ENCODE results near the gene BPIFA2. TPM values are rescaled to one million over a fixed set of nuclear protein-coding genes. Genes with fewer than 3 reads are reported as not detected.
"Not testable (repeated sequence)": the region's sequence is repeated elsewhere in the genome, so short reads cannot be mapped to it uniquely, and the experiment has no call there.

BPIFA2 gene
- not detected for total RNA-seq
- polyA plus RNA-seq: not detected
- long read RNA-seq, donor 1: 0 reads
- long read RNA-seq, donor 2: 0 reads

GRCh38 chr20:33167859-33168258 lies at the start of gene BPIFA2:
TSS of gene BPIFA2 (plus strand) at chr20:33168159. CDS start at chr20:33169146, 987 bp downstream.
- no peak for ATAC-seq (ENCODE audit: low FRiP score)
- Histone ChIP-seq H3K27me3 (ENCODE audit: control insufficient read depth in 1 of 2, insufficient read depth in 2 of 2, low read length in 1 of 2) (no peaks in the 10 kb centered on the region), H3K9me3 (ENCODE audit: control insufficient read depth, low read length) (peaks cover 4% of the 10 kb centered on the region), H3K27ac (ENCODE audit: low read depth in 1 of 2, low read length in 2 of 2) (no peak within 1 kb of the TSS), H3K36me3 (ENCODE audit: control insufficient read depth in 1 of 2, insufficient read depth in 2 of 2, low read length in 1 of 2) (no peaks in the 10 kb centered on the region), H3K4me3 (ENCODE audit: low read length in 2 of 2) (no peak within 1 kb of the TSS), H3K4me1 (ENCODE audit: control insufficient read depth in 1 of 2, insufficient read depth in 2 of 2, low read length in 2 of 2) (no peaks in the 10 kb centered on the region)
- 76 to 77% methylated on average over 8 of the region's 8 CpGs for WGBS, 2 donors
- no peak for DNase-seq
- intact Hi-C loops (cut with DNase I): no loop called here

GRCh38 chr20:33119725-33120720 lies 47.9 kb upstream of the BPIFA2 start:
- ATAC-seq (ENCODE audit: low FRiP score) (no peak), DNase-seq (no peak)
- 77% methylated on average over 3 of the region's 3 CpGs for WGBS, 2 donors
- intact Hi-C loops (cut with DNase I): no loop called here
- H3K27me3 ChIP-seq (ENCODE audit: control insufficient read depth in 1 of 2, insufficient read depth in 2 of 2, low read length in 1 of 2): no peaks in the 10 kb centered on the region
- no peaks in the 10 kb centered on the region for H3K36me3 ChIP-seq (ENCODE audit: control insufficient read depth in 1 of 2, insufficient read depth in 2 of 2, low read length in 1 of 2)
- no peak overlapping the region for H3K4me3 ChIP-seq (ENCODE audit: low read length in 2 of 2)
- H3K9me3 ChIP-seq (ENCODE audit: control insufficient read depth, low read length): no peaks in the 10 kb centered on the region
- H3K27ac ChIP-seq (ENCODE audit: low read depth in 1 of 2, low read length in 2 of 2): no peak overlapping the region
- H3K4me1 ChIP-seq (ENCODE audit: control insufficient read depth in 1 of 2, insufficient read depth in 2 of 2, low read length in 2 of 2): no peaks in the 10 kb centered on the region

- no peaks in the 10 kb centered on the region for H3K9me3 ChIP-seq (ENCODE audit: control insufficient read depth, low read length)
- H3K36me3 ChIP-seq (ENCODE audit: control insufficient read depth in 1 of 2, insufficient read depth in 2 of 2, low read length in 1 of 2): no peaks in the 10 kb centered on the region
- no peak overlapping the region for H3K27ac ChIP-seq (ENCODE audit: low read depth in 1 of 2, low read length in 2 of 2)
- no peaks in the 10 kb centered on the region for H3K4me1 ChIP-seq (ENCODE audit: control insufficient read depth in 1 of 2, insufficient read depth in 2 of 2, low read length in 2 of 2)
- intact Hi-C loops (cut with DNase I): no loop called here
- WGBS, 2 donors: 91 to 95% methylated on average over 3 of the region's 3 CpGs
- no peaks in the 10 kb centered on the region for H3K27me3 ChIP-seq (ENCODE audit: control insufficient read depth in 1 of 2, insufficient read depth in 2 of 2, low read length in 1 of 2)
- H3K4me3 ChIP-seq (ENCODE audit: low read length in 2 of 2): no peak overlapping the region
- ATAC-seq (ENCODE audit: low FRiP score) (no peak), DNase-seq (no peak)
Measured at GRCh38 chr20:33120934-33121333, 47.0 kb upstream of the BPIFA2 start.

- H3K27me3 ChIP-seq (ENCODE audit: control insufficient read depth in 1 of 2, insufficient read depth in 2 of 2, low read length in 1 of 2); DNase-seq; ATAC-seq (ENCODE audit: low FRiP score); H3K27ac ChIP-seq (ENCODE audit: low read depth in 1 of 2, low read length in 2 of 2); H3K4me3 ChIP-seq (ENCODE audit: low read length in 2 of 2); H3K36me3 ChIP-seq (ENCODE audit: control insufficient read depth in 1 of 2, insufficient read depth in 2 of 2, low read length in 1 of 2); H3K9me3 ChIP-seq (ENCODE audit: control insufficient read depth, low read length); intact Hi-C loops (cut with DNase I); H3K4me1 ChIP-seq (ENCODE audit: control insufficient read depth in 1 of 2, insufficient read depth in 2 of 2, low read length in 2 of 2): not testable (repeated sequence)
- 36 to 47% methylated on average over 1 of the region's 1 CpG for WGBS, 2 donors
Measured at GRCh38 chr20:33122297-33122696, 45.7 kb upstream of the BPIFA2 start.

- H3K4me1 ChIP-seq (ENCODE audit: control insufficient read depth in 1 of 2, insufficient read depth in 2 of 2, low read length in 2 of 2): no peaks in the 10 kb centered on the region
- H3K4me3 ChIP-seq (ENCODE audit: low read length in 2 of 2): no peak overlapping the region
- no peaks in the 10 kb centered on the region for H3K36me3 ChIP-seq (ENCODE audit: control insufficient read depth in 1 of 2, insufficient read depth in 2 of 2, low read length in 1 of 2)
- 56 to 57% methylated on average over 2 of the region's 2 CpGs for WGBS, 2 donors
- H3K27me3 ChIP-seq (ENCODE audit: control insufficient read depth in 1 of 2, insufficient read depth in 2 of 2, low read length in 1 of 2): no peaks in the 10 kb centered on the region
- no peak for ATAC-seq (ENCODE audit: low FRiP score)
- intact Hi-C loops (cut with DNase I): no loop called here
- no peak overlapping the region for H3K27ac ChIP-seq (ENCODE audit: low read depth in 1 of 2, low read length in 2 of 2)
- no peaks in the 10 kb centered on the region for H3K9me3 ChIP-seq (ENCODE audit: control insufficient read depth, low read length)
- no peak for DNase-seq
Measured at GRCh38 chr20:33124261-33124660, 43.7 kb upstream of the BPIFA2 start.

GRCh38 chr20:33124994-33125393 lies 43.0 kb upstream of the BPIFA2 start:
- Histone ChIP-seq H3K36me3 (ENCODE audit: control insufficient read depth in 1 of 2, insufficient read depth in 2 of 2, low read length in 1 of 2) (no peaks in the 10 kb centered on the region), H3K9me3 (ENCODE audit: control insufficient read depth, low read length) (no peaks in the 10 kb centered on the region), H3K4me3 (ENCODE audit: low read length in 2 of 2) (no peak overlapping the region), H3K4me1 (ENCODE audit: control insufficient read depth in 1 of 2, insufficient read depth in 2 of 2, low read length in 2 of 2) (no peaks in the 10 kb centered on the region), H3K27me3 (ENCODE audit: control insufficient read depth in 1 of 2, insufficient read depth in 2 of 2, low read length in 1 of 2) (no peaks in the 10 kb centered on the region), H3K27ac (ENCODE audit: low read depth in 1 of 2, low read length in 2 of 2) (no peak overlapping the region)
- DNase-seq (no peak), ATAC-seq (ENCODE audit: low FRiP score) (no peak)
- intact Hi-C loops (cut with DNase I): no loop called here
- WGBS, 2 donors: 79 to 81% methylated on average over 6 of the region's 6 CpGs

GRCh38 chr20:33125983-33126382 lies 42.0 kb upstream of the BPIFA2 start:
- ATAC-seq (ENCODE audit: low FRiP score): no peak
- no peak overlapping the region for H3K27ac ChIP-seq (ENCODE audit: low read depth in 1 of 2, low read length in 2 of 2)
- intact Hi-C loops (cut with DNase I): no loop called here
- no peaks in the 10 kb centered on the region for H3K36me3 ChIP-seq (ENCODE audit: control insufficient read depth in 1 of 2, insufficient read depth in 2 of 2, low read length in 1 of 2)
- no peak for DNase-seq
- WGBS, 2 donors: 49 to 50% methylated on average over 6 of the region's 6 CpGs
- H3K4me1 ChIP-seq (ENCODE audit: control insufficient read depth in 1 of 2, insufficient read depth in 2 of 2, low read length in 2 of 2): no peaks in the 10 kb centered on the region
- no peaks in the 10 kb centered on the region for H3K27me3 ChIP-seq (ENCODE audit: control insufficient read depth in 1 of 2, insufficient read depth in 2 of 2, low read length in 1 of 2)
- H3K4me3 ChIP-seq (ENCODE audit: low read length in 2 of 2): no peak overlapping the region
- no peaks in the 10 kb centered on the region for H3K9me3 ChIP-seq (ENCODE audit: control insufficient read depth, low read length)

GRCh38 chr20:33127422-33128097 lies 40.4 kb upstream of the BPIFA2 start:
- Histone ChIP-seq H3K27me3 (ENCODE audit: control insufficient read depth in 1 of 2, insufficient read depth in 2 of 2, low read length in 1 of 2) (no peaks in the 10 kb centered on the region), H3K4me1 (ENCODE audit: control insufficient read depth in 1 of 2, insufficient read depth in 2 of 2, low read length in 2 of 2) (no peaks in the 10 kb centered on the region), H3K9me3 (ENCODE audit: control insufficient read depth, low read length) (no peaks in the 10 kb centered on the region), H3K4me3 (ENCODE audit: low read length in 2 of 2) (no peak overlapping the region), H3K27ac (ENCODE audit: low read depth in 1 of 2, low read length in 2 of 2) (no peak overlapping the region), H3K36me3 (ENCODE audit: control insufficient read depth in 1 of 2, insufficient read depth in 2 of 2, low read length in 1 of 2) (no peaks in the 10 kb centered on the region)
- 87 to 88% methylated on average over 4 of the region's 4 CpGs for WGBS, 2 donors
- no peak for DNase-seq
- intact Hi-C loops (cut with DNase I): no loop called here
- ATAC-seq (ENCODE audit: low FRiP score): no peak

Measured in aorta (tissue), 5 donors.